Fibroblast of skin of left quadriceps (primary cell): ENCODE results near the gene CAV3.

Source experiments
- DNase-seq, 2 experiments: peaks; one replicate each; pipeline ENCODE4 v3.0.0-alpha.2; 2013; ENCODE audit warnings: low read depth in 2 of 2

The CAV3 gene

GRCh38 chr3:8794247-8794646 lies 60.6 kb downstream of the CAV3 start:
- DNase-seq, result no peak
